IMR-90 (cell line): ENCODE results near the gene NR2C2. TPM values are rescaled to one million over a fixed set of nuclear protein-coding genes. Genes with fewer than 3 reads are reported as not detected.

Source experiments
- ATAC-seq: fragments of 200-7000 bp; cut with Tn5 transposase; 2 replicates; pipeline ENCODE4 v1.9.1; 2020; ENCODE audit warnings: low read depth, mild to moderate bottlenecking, moderate library complexity
- BruUV-seq: library from RNA; stranded (reverse); fragments of 400-500 nt; replicated peaks from 2 replicates; lab custom pipeline; 2021; lab: Mats Ljungman, UMichigan
- CTCF ChIA-PET: fragments of 300-600 bp; formaldehyde crosslinking; extraction: SDS; loops from one replicate; lab custom pipeline; 2021; ENCODE audit warnings: antibody characterized with exemption; lab: Yijun Ruan, JAX
- POLR2A ChIA-PET: fragments of 300-600 bp; sonication (Branson Sonifier 250); formaldehyde crosslinking; loops from one replicate; lab custom pipeline; 2022; ENCODE audit warnings: antibody characterized with exemption; ENCODE audit not compliant: unreplicated experiment; lab: Charles Lee
- DNase-seq: peaks from one replicate; pipeline ENCODE4 v3.0.0; 2013
- H2AFZ ChIP-seq: replicated peaks from 2 replicates; pipeline ENCODE3; 2013; ENCODE audit warnings: low read length, mild to moderate bottlenecking; ENCODE audit not compliant: poor library complexity
- H2AK5ac ChIP-seq: 2 replicates; pipeline ENCODE4 v1.6.1; 2013; ENCODE audit warnings: low read depth, low read length, inconsistent platforms
- H2AK9ac ChIP-seq: replicated peaks from 2 replicates; pipeline ENCODE3; 2013; ENCODE audit warnings: mild to moderate bottlenecking, low read depth, low read length, moderate library complexity; ENCODE audit not compliant: poor library complexity
- H2BK120ac ChIP-seq: 2 replicates; pipeline ENCODE4 v1.6.1; 2013; ENCODE audit warnings: low read depth, low read length, inconsistent platforms
- H2BK15ac ChIP-seq: 3 replicates; pipeline ENCODE4 v1.6.1; 2013; ENCODE audit warnings: low read depth, low read length, inconsistent platforms
- H2BK20ac ChIP-seq: 2 replicates; pipeline ENCODE4 v1.6.1; 2013; ENCODE audit warnings: low read depth, mild to moderate bottlenecking, inconsistent platforms, low read length, moderate library complexity
- H2BK5ac ChIP-seq: 2 replicates; pipeline ENCODE4 v1.6.1; 2013; ENCODE audit warnings: mild to moderate bottlenecking, low read depth, low read length, inconsistent platforms; ENCODE audit not compliant: poor library complexity, severe bottlenecking
- H3K14ac ChIP-seq: replicated peaks from 2 replicates; pipeline ENCODE4 v1.6.1; 2013; ENCODE audit warnings: low read depth, low read length, inconsistent platforms
- H3K18ac ChIP-seq: 2 replicates; pipeline ENCODE4 v1.6.1; 2013; ENCODE audit warnings: low read depth, low read length, control low read depth
- H3K23ac ChIP-seq: 2 replicates; pipeline ENCODE4 v1.6.1; 2013; ENCODE audit warnings: low read depth, low read length, inconsistent platforms
- H3K27ac ChIP-seq: 2 replicates; pipeline ENCODE4 v1.5.1; 2013; ENCODE audit warnings: mild to moderate bottlenecking, control low read depth, low read length; ENCODE audit not compliant: insufficient read depth
- H3K27me3 ChIP-seq: 2 replicates; pipeline ENCODE4 v1.6.1; 2013; ENCODE audit warnings: low read length; ENCODE audit not compliant: control insufficient read depth, insufficient read depth
- H3K36me3 ChIP-seq: 2 replicates; pipeline ENCODE4 v1.6.1; 2013; ENCODE audit warnings: low read length, mixed read lengths; ENCODE audit not compliant: control insufficient read depth, insufficient read depth
- H3K4ac ChIP-seq: 2 replicates; pipeline ENCODE4 v1.6.1; 2013; ENCODE audit warnings: low read depth, low read length, inconsistent platforms
- H3K4me1 ChIP-seq: 2 replicates; pipeline ENCODE4 v1.6.1; 2013; ENCODE audit warnings: low read length, mixed read lengths; ENCODE audit not compliant: control insufficient read depth, insufficient read depth
- H3K4me2 ChIP-seq: 2 replicates; pipeline ENCODE4 v1.6.1; 2013; ENCODE audit warnings: low read depth, mild to moderate bottlenecking, control low read depth, low read length, moderate library complexity
- H3K4me3 ChIP-seq: 2 replicates; pipeline ENCODE4 v1.5.1; 2013; ENCODE audit warnings: low read depth, mild to moderate bottlenecking, control low read depth, low read length, moderate library complexity; ENCODE audit not compliant: insufficient read depth
- H3K56ac ChIP-seq: 2 replicates; pipeline ENCODE4 v1.6.1; 2013; ENCODE audit warnings: low read length, inconsistent platforms; ENCODE audit not compliant: insufficient read depth; ENCODE audit errors: extremely low read depth
- H3K79me1 ChIP-seq, 2 experiments: 2 replicates each; pipeline ENCODE4 v1.6.1; 2013; ENCODE audit warnings: low read length in 2 of 2, inconsistent platforms in 1 of 2, low read depth in 1 of 2
- H3K9ac ChIP-seq: 2 replicates; pipeline ENCODE4 v1.6.1; 2013; ENCODE audit warnings: low read depth, low read length, control low read depth
- H3K9me1 ChIP-seq: 2 replicates; pipeline ENCODE4 v1.6.1; 2013; ENCODE audit warnings: low read length, inconsistent platforms; ENCODE audit not compliant: insufficient read depth
- H3K9me3 ChIP-seq: 2 replicates; pipeline ENCODE4 v1.6.1; 2013; ENCODE audit warnings: low read length; ENCODE audit not compliant: control insufficient read depth, insufficient read depth
- H4K20me1 ChIP-seq: 2 replicates; pipeline ENCODE4 v1.6.1; 2013; ENCODE audit warnings: low read length, inconsistent platforms; ENCODE audit not compliant: insufficient read depth
- H4K5ac ChIP-seq: 2 replicates; pipeline ENCODE4 v1.6.1; 2013; ENCODE audit warnings: mild to moderate bottlenecking, low read depth, low read length, control low read depth
- H4K8ac ChIP-seq, 2 experiments: 2 replicates each; pipeline ENCODE4 v1.6.1; 2013; ENCODE audit warnings: low read depth in 2 of 2, low read length in 2 of 2, control low read depth in 1 of 2, inconsistent platforms in 1 of 2
- H4K91ac ChIP-seq: 2 replicates; pipeline ENCODE4 v1.6.1; 2013; ENCODE audit warnings: low read depth, low read length, inconsistent platforms; ENCODE audit not compliant: insufficient read depth
- MAFK ChIP-seq: IDR thresholded peaks from 2 replicates; pipeline ENCODE4 v1.6.1; 2012; ENCODE audit warnings: low read depth, low read length, improper control_type of control experiment
- POLR2A ChIP-seq: IDR thresholded peaks from 2 replicates; pipeline ENCODE4 v1.6.1; 2012; ENCODE audit warnings: mild to moderate bottlenecking, low read depth, low read length
- RAD21 ChIP-seq: IDR thresholded peaks from 2 replicates; pipeline ENCODE4 v1.6.1; 2012; ENCODE audit warnings: low read length, improper control_type of control experiment
- WGBS, 2 experiments: methylation state at CpG; one replicate each; pipeline versions ENCODE4 v1.1.5 to v1.1.7; 2013; ENCODE audit warnings: missing lambda C conversion rate in 2 of 2; ENCODE audit not compliant: insufficient read length in 1 of 2; ENCODE audit errors: extremely low coverage in 2 of 2; 5-methylcytosine and 5-hydroxymethylcytosine counted together
- dilution Hi-C: fragments of 300-500 bp; cut with HindIII; formaldehyde crosslinking; loops from one replicate; pipeline ENCODE4 v1.14.3; 2018; ENCODE audit warnings: low sequenced_read_pairs; ENCODE audit not compliant: unreplicated experiment
- in situ Hi-C: fragments of 300-500 bp; cut with MboI; formaldehyde crosslinking; loops from 3 replicates; pipeline ENCODE4 v1.14.3; 2019; ENCODE audit warnings: low sequenced_read_pairs, inconsistent platforms, mixed read lengths
- intact Hi-C: fragments of 100-400 bp; cut with micrococcal nuclease; formaldehyde crosslinking; loops from 2 replicates; pipeline ENCODE4 v1.10.0; 2022
- polyA plus RNA-seq, 3 experiments: library from polyadenylated mRNA; depleted of rRNA; stranded (reverse); fragments of >200 nt; gene quantifications; 2 replicates each; pipeline ENCODE4 v1.2.3, GENCODE V29; 2012; ENCODE audit warnings: low replicate concordance in 1 of 3
- total RNA-seq: library from RNA; depleted of rRNA; stranded (reverse); fragments of >200 nt; gene quantifications from 2 replicates; pipeline ENCODE4 v1.2.3, GENCODE V29; 2012
- TF ChIP-seq, protein P1 (sequence below): conservative IDR thresholded peaks from 2 replicates; pipeline ENCODE4 v1.5.1; 2012; ENCODE audit warnings: mild to moderate bottlenecking, low read depth, low read length, improper control_type of control experiment
- TF ChIP-seq, protein P2 (sequence below): fragments of 150-350 bp; IDR thresholded peaks from 2 replicates; pipeline ENCODE4 v1.6.1; 2016; ENCODE audit warnings: low read depth, mild to moderate bottlenecking, low read length, moderate library complexity, borderline replicate concordance

The NR2C2 gene
- total and polyA plus RNA-seq, 2 of the 4 experiments (the other 2 are of a cell fraction), result 10.4 to 13.8 TPM

DNA sequence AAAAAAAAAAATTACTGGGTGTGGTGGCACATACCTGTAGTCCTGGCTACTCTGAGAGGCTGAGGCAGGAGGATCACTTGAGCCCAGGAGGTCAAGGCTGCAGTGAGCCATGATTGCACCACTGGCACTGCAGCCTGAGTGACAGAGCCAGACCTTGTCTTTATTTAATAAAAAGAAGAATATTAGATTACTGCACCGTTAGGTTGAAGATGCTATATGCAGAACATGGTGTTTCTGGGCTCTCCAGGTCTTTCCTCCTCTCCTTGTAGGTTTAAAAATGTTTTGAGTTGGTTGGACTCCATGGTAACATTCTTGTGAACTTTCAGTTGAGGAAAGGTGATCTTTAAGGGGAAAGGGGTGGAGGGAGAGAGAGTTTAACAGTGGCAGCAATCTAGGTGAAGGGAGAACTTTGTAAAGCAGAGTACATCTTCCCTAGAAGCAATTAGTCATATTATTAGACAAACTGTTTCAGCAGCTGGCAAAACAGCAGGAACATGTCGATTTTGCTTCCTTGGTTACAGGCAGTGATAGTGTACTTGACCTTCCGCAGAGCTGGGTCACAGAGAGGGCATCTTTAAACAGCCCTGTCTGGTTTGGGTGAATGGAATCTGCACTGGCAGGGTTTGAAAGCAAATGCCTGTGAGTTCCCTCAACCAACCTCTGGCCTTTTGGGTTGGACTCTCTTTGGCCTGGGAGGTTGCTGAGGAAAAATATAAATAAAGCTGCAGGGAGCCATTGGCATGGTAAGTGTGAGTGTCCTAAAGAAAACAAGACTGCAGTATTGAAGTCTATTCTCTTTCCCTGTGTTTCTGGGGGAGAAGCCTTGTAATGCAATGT is 42.8 kb downstream of the NR2C2 start:
- no peak overlapping the region for H3K56ac ChIP-seq

More for the DNA sequence above, 42.8 kb downstream of the NR2C2 start:
- Histone ChIP-seq H4K8ac (no peak overlapping the region), H2BK15ac (no peak overlapping the region), H3K4me2 (no peak overlapping the region), H3K4me3 (no peak overlapping the region), H4K5ac (no peak overlapping the region), H3K4me1 (peaks cover 5% of the 10 kb centered on the region; the same call in 1 of the 2 replicates), H3K27ac (no peak overlapping the region), H2AK5ac (no peak overlapping the region), H3K9me3 (no peaks in the 10 kb centered on the region), H3K36me3 (no peaks in the 10 kb centered on the region; the same call in 1 of the 2 replicates), H3K4ac (no peak overlapping the region), H3K9ac (no peak overlapping the region), H4K91ac (no peak overlapping the region), H3K23ac (no peak overlapping the region), H2BK20ac (no peak overlapping the region), H2BK120ac (no peak overlapping the region), H3K27me3 (no peaks in the 10 kb centered on the region), H3K79me1 (peaks cover 40 to 60% of the 10 kb centered on the region in 2 experiments), H3K14ac (no peak overlapping the region), H2AFZ (no peak overlapping the region), H3K9me1 (peaks cover 8% of the 10 kb centered on the region), H4K20me1 (peaks cover 33% of the 10 kb centered on the region), H2BK5ac (no peak overlapping the region), H2AK9ac (no peak overlapping the region), H3K18ac (no peak overlapping the region)
- ChIA-PET POLR2A (interaction anchor here (0.8 kb wide), 1 partner anchor 42 kb away, joined by 6 read pairs; no protein-coding TSS in a partner anchor), CTCF (no interaction called here)
- no CpG with 5 or more reads among the region's 3 CpGs for WGBS, 2 experiments
- in situ Hi-C loops, result no loop called here
- DNase-seq, result no peak
- TF ChIP-seq MAFK (no peak), RAD21 (no peak), POLR2A (no peak)
- TF ChIP-seq, protein P1, sequence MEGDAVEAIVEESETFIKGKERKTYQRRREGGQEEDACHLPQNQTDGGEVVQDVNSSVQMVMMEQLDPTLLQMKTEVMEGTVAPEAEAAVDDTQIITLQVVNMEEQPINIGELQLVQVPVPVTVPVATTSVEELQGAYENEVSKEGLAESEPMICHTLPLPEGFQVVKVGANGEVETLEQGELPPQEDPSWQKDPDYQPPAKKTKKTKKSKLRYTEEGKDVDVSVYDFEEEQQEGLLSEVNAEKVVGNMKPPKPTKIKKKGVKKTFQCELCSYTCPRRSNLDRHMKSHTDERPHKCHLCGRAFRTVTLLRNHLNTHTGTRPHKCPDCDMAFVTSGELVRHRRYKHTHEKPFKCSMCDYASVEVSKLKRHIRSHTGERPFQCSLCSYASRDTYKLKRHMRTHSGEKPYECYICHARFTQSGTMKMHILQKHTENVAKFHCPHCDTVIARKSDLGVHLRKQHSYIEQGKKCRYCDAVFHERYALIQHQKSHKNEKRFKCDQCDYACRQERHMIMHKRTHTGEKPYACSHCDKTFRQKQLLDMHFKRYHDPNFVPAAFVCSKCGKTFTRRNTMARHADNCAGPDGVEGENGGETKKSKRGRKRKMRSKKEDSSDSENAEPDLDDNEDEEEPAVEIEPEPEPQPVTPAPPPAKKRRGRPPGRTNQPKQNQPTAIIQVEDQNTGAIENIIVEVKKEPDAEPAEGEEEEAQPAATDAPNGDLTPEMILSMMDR, result no peak
- TF ChIP-seq, protein P2, sequence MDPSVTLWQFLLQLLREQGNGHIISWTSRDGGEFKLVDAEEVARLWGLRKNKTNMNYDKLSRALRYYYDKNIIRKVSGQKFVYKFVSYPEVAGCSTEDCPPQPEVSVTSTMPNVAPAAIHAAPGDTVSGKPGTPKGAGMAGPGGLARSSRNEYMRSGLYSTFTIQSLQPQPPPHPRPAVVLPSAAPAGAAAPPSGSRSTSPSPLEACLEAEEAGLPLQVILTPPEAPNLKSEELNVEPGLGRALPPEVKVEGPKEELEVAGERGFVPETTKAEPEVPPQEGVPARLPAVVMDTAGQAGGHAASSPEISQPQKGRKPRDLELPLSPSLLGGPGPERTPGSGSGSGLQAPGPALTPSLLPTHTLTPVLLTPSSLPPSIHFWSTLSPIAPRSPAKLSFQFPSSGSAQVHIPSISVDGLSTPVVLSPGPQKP, result no peak
- ATAC-seq, result peak; percentile 49
- intact Hi-C loops, result loop anchor here (5.0 kb wide), 1 partner anchor 33 kb away; no protein-coding TSS in a partner anchor
- BruUV-seq, result no TSS peak
- dilution Hi-C loops, result no loop called here
